Measurements from ENCODE around the gene LAMA2.

GRCh38 chr6:129108337-129108736, 225.4 kb downstream of the LAMA2 start:
- TF ChIP-seq POLR2AphosphoS5 (IDR thresholded peaks at IDR 0.05; ENCODE audit: low read depth, low read length) (no peak), CTCF (IDR thresholded peaks at IDR 0.05) (no peak)
